Type B pancreatic cell (in vitro differentiated cells): ENCODE data around the gene ADARB1. TPM values are rescaled to one million over a fixed set of nuclear protein-coding genes. Genes with fewer than 3 reads are reported as not detected.

Source experiments
- DNase-seq: peaks from one replicate; pipeline ENCODE4 v3.0.0; 2021; ENCODE audit warnings: mixed read lengths; ENCODE audit not compliant: unreplicated experiment; ENCODE audit errors: extremely low spot score
- H3K27ac Mint-ChIP-seq: 2 replicates; pipeline ENCODE4 v1.8.0; 2021; ENCODE audit warnings: mild to moderate bottlenecking, mixed read lengths
- H3K27me3 Mint-ChIP-seq: 2 replicates; pipeline ENCODE4 v1.8.0; 2021; ENCODE audit warnings: mixed read lengths
- H3K36me3 Mint-ChIP-seq: 2 replicates; pipeline ENCODE4 v1.8.0; 2021; ENCODE audit warnings: mixed read lengths
- H3K4me1 Mint-ChIP-seq: one replicate; pipeline ENCODE4 v1.8.0; 2021; ENCODE audit warnings: mixed read lengths; ENCODE audit not compliant: unreplicated experiment
- H3K4me3 Mint-ChIP-seq: 2 replicates; pipeline ENCODE4 v1.8.0; 2021; ENCODE audit warnings: mild to moderate bottlenecking, mixed read lengths
- H3K9me3 Mint-ChIP-seq: 2 replicates; pipeline ENCODE4 v1.8.0; 2021; ENCODE audit warnings: mixed read lengths
- total RNA-seq: library from RNA; stranded (reverse); gene quantifications from 2 replicates; pipeline ENCODE4 v1.2.1, GENCODE V29; 2021; ENCODE audit warnings: low replicate concordance
- TF ChIP-seq, protein P1 (sequence below): fragments of 200-600 bp; sonication (generic); conservative IDR thresholded peaks from 2 replicates; pipeline ENCODE4 v1.5.0; 2021; ENCODE audit warnings: antibody characterized with exemption, mild to moderate bottlenecking

ADARB1 gene
- total RNA-seq, 1 donor from 2014 or later, result 20.7 TPM

DNA sequence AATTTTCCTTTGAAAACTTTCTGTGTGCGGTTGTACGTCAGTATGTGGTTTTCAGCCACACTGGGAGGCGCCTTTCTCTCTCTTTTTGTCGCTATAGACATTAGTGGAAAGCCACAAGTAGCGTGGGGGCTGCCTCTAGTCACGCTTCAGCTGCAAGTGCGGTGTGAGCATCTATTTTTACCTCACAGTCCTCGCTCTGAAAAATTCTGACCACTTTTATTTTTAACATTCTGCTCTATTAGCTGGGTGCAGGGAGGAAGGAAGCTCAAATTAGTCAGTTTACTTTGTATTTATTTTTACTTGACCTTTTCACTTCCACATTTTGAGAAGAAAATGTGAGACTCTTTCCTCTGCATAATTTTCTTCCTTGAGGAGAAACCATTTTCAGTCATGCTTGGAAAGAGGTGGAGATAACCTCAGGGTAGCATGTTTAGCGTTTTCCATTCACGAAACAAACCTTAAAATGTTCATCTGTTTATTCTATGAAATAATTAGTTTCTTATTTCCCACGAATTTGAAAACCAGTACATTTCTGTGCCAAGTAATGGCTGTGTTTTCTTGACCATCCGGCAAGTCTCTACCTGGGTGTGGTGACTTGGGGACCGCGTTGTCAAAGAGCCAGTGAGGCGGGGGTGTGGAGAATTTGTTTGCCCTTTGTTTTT lies 35.6 kb downstream of the ADARB1 start:
- TF ChIP-seq, protein P1, sequence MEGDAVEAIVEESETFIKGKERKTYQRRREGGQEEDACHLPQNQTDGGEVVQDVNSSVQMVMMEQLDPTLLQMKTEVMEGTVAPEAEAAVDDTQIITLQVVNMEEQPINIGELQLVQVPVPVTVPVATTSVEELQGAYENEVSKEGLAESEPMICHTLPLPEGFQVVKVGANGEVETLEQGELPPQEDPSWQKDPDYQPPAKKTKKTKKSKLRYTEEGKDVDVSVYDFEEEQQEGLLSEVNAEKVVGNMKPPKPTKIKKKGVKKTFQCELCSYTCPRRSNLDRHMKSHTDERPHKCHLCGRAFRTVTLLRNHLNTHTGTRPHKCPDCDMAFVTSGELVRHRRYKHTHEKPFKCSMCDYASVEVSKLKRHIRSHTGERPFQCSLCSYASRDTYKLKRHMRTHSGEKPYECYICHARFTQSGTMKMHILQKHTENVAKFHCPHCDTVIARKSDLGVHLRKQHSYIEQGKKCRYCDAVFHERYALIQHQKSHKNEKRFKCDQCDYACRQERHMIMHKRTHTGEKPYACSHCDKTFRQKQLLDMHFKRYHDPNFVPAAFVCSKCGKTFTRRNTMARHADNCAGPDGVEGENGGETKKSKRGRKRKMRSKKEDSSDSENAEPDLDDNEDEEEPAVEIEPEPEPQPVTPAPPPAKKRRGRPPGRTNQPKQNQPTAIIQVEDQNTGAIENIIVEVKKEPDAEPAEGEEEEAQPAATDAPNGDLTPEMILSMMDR, result no peak
- no peaks in the 10 kb centered on the region for H3K36me3 Mint-ChIP-seq
- no peak overlapping the region for H3K27ac Mint-ChIP-seq
- no peaks in the 10 kb centered on the region for H3K27me3 Mint-ChIP-seq
- peaks cover 20% of the 10 kb centered on the region for H3K4me1 Mint-ChIP-seq
- no peaks in the 10 kb centered on the region for H3K9me3 Mint-ChIP-seq
- H3K4me3 Mint-ChIP-seq, result no peak overlapping the region
- no peak for DNase-seq

DNA sequence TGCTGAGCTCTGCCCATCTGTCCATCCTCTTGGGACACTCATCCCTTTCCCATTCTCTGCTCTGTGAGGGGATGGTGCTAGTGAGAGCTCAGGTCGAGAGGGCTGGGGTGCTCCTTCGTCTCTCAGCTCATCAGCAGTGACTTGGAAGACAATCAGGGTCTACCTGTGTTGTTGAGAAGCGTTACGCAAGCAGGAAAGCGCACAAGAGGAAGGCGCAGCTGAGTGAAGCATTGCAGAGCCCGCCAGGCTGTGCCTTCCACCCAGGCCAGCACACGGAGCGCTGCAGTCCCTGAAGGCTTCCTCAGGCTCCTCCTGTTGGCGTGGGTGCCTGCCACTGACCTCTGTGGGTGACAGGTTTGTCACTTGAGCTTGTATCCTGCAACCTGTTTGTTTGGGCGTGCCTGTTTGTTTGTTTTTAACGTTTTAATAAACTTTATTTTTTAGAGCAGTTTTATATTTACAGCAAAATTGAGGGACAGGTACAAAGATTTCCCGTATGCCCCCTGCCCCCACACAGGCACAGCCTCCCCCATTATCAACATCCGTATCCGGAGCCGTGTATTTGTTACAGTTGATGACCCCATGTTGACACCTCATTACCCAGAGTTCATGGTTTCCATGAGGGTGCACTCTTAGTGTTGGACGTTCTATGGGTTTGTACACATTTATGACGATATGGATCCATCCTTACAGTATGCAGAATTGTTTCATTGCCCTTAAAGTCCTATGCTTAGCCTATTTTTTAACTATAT lies 36.7 kb downstream of the ADARB1 start:
- TF ChIP-seq, protein P1, result no peak
- no peak for DNase-seq
- Mint-ChIP-seq H3K4me1 (peaks cover 13% of the 10 kb centered on the region), H3K9me3 (no peaks in the 10 kb centered on the region), H3K36me3 (no peaks in the 10 kb centered on the region), H3K4me3 (no peak overlapping the region), H3K27me3 (no peaks in the 10 kb centered on the region), H3K27ac (no peak overlapping the region)

DNA sequence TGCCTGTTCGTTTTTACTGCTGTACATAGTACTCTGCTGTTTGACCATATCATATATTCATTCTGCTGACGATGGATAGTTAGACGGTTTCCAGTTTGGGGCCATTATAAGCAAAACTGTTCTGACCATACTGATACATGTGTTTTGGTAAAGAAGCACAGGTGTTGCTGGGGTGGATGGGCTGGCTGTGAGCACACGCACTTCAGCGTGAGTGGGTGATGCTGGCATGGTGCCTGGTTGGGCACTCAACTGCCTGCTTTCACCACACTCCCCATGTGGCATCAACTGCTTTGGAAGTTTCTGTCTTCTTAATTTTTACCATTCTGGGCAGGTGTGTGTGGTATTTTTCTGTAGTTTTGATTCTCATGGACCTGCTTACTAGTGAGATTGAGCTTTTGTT lies 37.3 kb downstream of the ADARB1 start:
- H3K9me3 Mint-ChIP-seq, result no peaks in the 10 kb centered on the region
- H3K36me3 Mint-ChIP-seq, result peaks cover 3% of the 10 kb centered on the region
- TF ChIP-seq, protein P1, result no peak
- no peaks in the 10 kb centered on the region for H3K27me3 Mint-ChIP-seq
- H3K4me3 Mint-ChIP-seq, result no peak overlapping the region
- H3K4me1 Mint-ChIP-seq, result peaks cover 8% of the 10 kb centered on the region
- DNase-seq, result no peak
- H3K27ac Mint-ChIP-seq, result no peak overlapping the region

- no peaks in the 10 kb centered on the region for H3K9me3 Mint-ChIP-seq
- DNase-seq, result no peak
- peaks cover 7% of the 10 kb centered on the region for H3K4me1 Mint-ChIP-seq
- peaks cover 3% of the 10 kb centered on the region for H3K36me3 Mint-ChIP-seq
- H3K27ac Mint-ChIP-seq, result no peak overlapping the region
- H3K4me3 Mint-ChIP-seq, result no peak overlapping the region
- TF ChIP-seq, protein P1, result no peak
- no peaks in the 10 kb centered on the region for H3K27me3 Mint-ChIP-seq
Observed at GRCh38 chr21:45112371-45112770, 38.0 kb downstream of the ADARB1 start.

DNA sequence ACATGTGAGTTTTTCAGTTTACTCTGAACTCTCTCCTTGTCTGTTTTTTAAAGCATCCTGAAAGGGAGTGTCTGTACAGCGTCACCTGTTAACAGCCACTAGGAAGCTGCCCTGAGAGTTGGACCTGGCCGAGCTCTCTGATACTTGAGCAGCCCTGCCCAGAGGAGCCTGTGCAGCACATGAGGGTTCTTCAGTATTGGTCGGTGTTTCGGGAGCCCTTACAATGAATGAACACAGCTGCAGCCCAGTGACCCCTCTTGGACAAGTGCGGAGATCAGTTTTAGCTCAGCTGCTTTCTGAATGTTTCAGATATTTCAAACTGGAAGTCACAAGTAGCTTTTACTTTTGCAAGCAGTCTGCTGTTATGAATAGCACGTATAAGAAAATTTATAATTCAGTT lies 39.2 kb downstream of the ADARB1 start:
- TF ChIP-seq, protein P1, result no peak
- Mint-ChIP-seq H3K36me3 (peaks cover 9% of the 10 kb centered on the region), H3K4me1 (peaks cover 7% of the 10 kb centered on the region), H3K27me3 (no peaks in the 10 kb centered on the region), H3K4me3 (no peak overlapping the region), H3K9me3 (no peaks in the 10 kb centered on the region), H3K27ac (no peak overlapping the region)
- no peak for DNase-seq
